Neural progenitor cell (in vitro differentiated cells): ENCODE results near the gene ZNF672. TPM values are rescaled to one million over a fixed set of nuclear protein-coding genes. Genes with fewer than 3 reads are reported as not detected.
"Not testable (repeated sequence)": the region's sequence is repeated elsewhere in the genome, so short reads cannot be mapped to it uniquely, and the experiment has no call there.

Experiments used
- DNase-seq: peaks from one replicate; pipeline ENCODE4 v3.0.0-alpha.2; 2016; ENCODE audit warnings: low spot score
- H2AFZ ChIP-seq: fragments of 200-600 bp; sonication (generic); replicated peaks from 2 replicates; pipeline ENCODE4 v1.6.1; 2016; ENCODE audit warnings: antibody characterized with exemption
- H3F3A ChIP-seq: fragments of 200-600 bp; sonication (generic); 2 replicates; pipeline ENCODE4 v1.6.1; 2016; ENCODE audit warnings: antibody characterized with exemption, low read depth
- H3K27ac ChIP-seq: fragments of 200-600 bp; sonication (generic); 2 replicates; pipeline ENCODE4 v1.5.1; 2016; ENCODE audit warnings: mild to moderate bottlenecking
- H3K27me3 ChIP-seq: fragments of 200-600 bp; sonication (generic); 2 replicates; pipeline ENCODE4 v1.6.1; 2016; ENCODE audit warnings: mild to moderate bottlenecking, moderate library complexity
- H3K36me3 ChIP-seq: fragments of 200-600 bp; sonication (generic); 2 replicates; pipeline ENCODE4 v1.5.1; 2016
- H3K4me1 ChIP-seq: fragments of 200-600 bp; sonication (generic); 2 replicates; pipeline ENCODE4 v1.6.1; 2016; ENCODE audit warnings: mixed run types
- H3K4me2 ChIP-seq: fragments of 200-600 bp; sonication (generic); 2 replicates; pipeline ENCODE4 v1.6.1; 2016
- H3K4me3 ChIP-seq: fragments of 200-600 bp; sonication (generic); 2 replicates; pipeline ENCODE4 v1.5.1; 2016
- H3K79me2 ChIP-seq: fragments of 200-600 bp; sonication (generic); 2 replicates; pipeline ENCODE4 v1.6.1; 2016; ENCODE audit warnings: low read depth
- H3K9ac ChIP-seq: fragments of 200-600 bp; sonication (generic); 2 replicates; pipeline ENCODE4 v1.6.1; 2016
- H3K9me3 ChIP-seq: fragments of 200-600 bp; sonication (generic); 2 replicates; pipeline ENCODE4 v1.5.1; 2016; ENCODE audit warnings: low read depth
- H4K20me1 ChIP-seq: fragments of 200-600 bp; sonication (generic); 2 replicates; pipeline ENCODE4 v1.6.1; 2016; ENCODE audit warnings: low read depth
- H3K27ac Mint-ChIP-seq: 3 replicates; pipeline ENCODE4 v1.8.0; 2021; ENCODE audit warnings: mixed read lengths
- H3K27me3 Mint-ChIP-seq: 2 replicates; pipeline ENCODE4 v1.8.0; 2022; ENCODE audit warnings: low read depth, mild to moderate bottlenecking, inconsistent platforms, moderate library complexity, mixed read lengths; ENCODE audit not compliant: insufficient read depth
- H3K36me3 Mint-ChIP-seq: 3 replicates; pipeline ENCODE4 v1.8.0; 2021; ENCODE audit warnings: mixed read lengths
- H3K4me1 Mint-ChIP-seq: 3 replicates; pipeline ENCODE4 v1.8.0; 2021; ENCODE audit warnings: mixed read lengths
- H3K4me3 Mint-ChIP-seq: 3 replicates; pipeline ENCODE4 v1.8.0; 2021; ENCODE audit warnings: mild to moderate bottlenecking, moderate library complexity, mixed read lengths
- H3K9me3 Mint-ChIP-seq: 3 replicates; pipeline ENCODE4 v1.8.0; 2020; ENCODE audit warnings: mixed read lengths
- CTCF ChIP-seq: fragments of 200-600 bp; sonication (generic); IDR thresholded peaks from 2 replicates; pipeline ENCODE4 v1.5.1; 2017; ENCODE audit warnings: antibody characterized with exemption, mild to moderate bottlenecking
- EZH2 ChIP-seq: fragments of 200-600 bp; sonication (generic); IDR thresholded peaks from 2 replicates; pipeline ENCODE4 v1.6.1; 2017; ENCODE audit warnings: antibody characterized with exemption, mild to moderate bottlenecking, moderate library complexity
- EZH2phosphoT487 ChIP-seq: fragments of 200-600 bp; sonication (generic); IDR thresholded peaks from 2 replicates; pipeline ENCODE4 v1.6.1; 2017; ENCODE audit warnings: antibody characterized with exemption
- total RNA-seq: library from RNA; depleted of rRNA; stranded (reverse); fragments of >200 nt; gene quantifications from 2 replicates; pipeline ENCODE4 v1.2.3, GENCODE V29; 2015; ENCODE audit warnings: low replicate concordance

ZNF672 gene
- total RNA-seq, 1 donor from 2014 or later, result 16.9 TPM

- peaks cover 4% of the 10 kb centered on the region for H3K9me3 Mint-ChIP-seq
Observed at GRCh38 chr1:248791010-248791409, 47.0 kb upstream of the ZNF672 start.

GRCh38 chr1:248792342-248792741 lies 45.7 kb upstream of the ZNF672 start:
- no peaks in the 10 kb centered on the region for H3K27me3 ChIP-seq
- H3K4me3 Mint-ChIP-seq, result no peak overlapping the region
- H4K20me1 ChIP-seq, result no peaks in the 10 kb centered on the region
- no peaks in the 10 kb centered on the region for H3K36me3 Mint-ChIP-seq
- no peak for DNase-seq
- no peak overlapping the region for H3K9ac ChIP-seq
- no peak for TF ChIP-seq EZH2phosphoT487
- TF ChIP-seq EZH2, result no peak
- no peak for TF ChIP-seq CTCF
- no peak overlapping the region for H2AFZ ChIP-seq
- H3K4me3 ChIP-seq, result no peak overlapping the region
- H3K27ac Mint-ChIP-seq, result no peak overlapping the region
- H3K36me3 ChIP-seq, result no peaks in the 10 kb centered on the region
- H3K27me3 Mint-ChIP-seq, result peaks cover 7% of the 10 kb centered on the region
- no peak overlapping the region for H3K4me2 ChIP-seq
- H3F3A ChIP-seq, result no peaks in the 10 kb centered on the region
- H3K27ac ChIP-seq, result no peak overlapping the region
- no peaks in the 10 kb centered on the region for H3K4me1 Mint-ChIP-seq
- peaks cover 6% of the 10 kb centered on the region for H3K9me3 Mint-ChIP-seq
- no peaks in the 10 kb centered on the region for H3K79me2 ChIP-seq
- H3K4me1 ChIP-seq, result no peaks in the 10 kb centered on the region
- H3K9me3 ChIP-seq, result no peaks in the 10 kb centered on the region

More at GRCh38 chr1:248791010-248791409, 47.0 kb upstream of the ZNF672 start:
- Mint-ChIP-seq H3K27ac (no peak overlapping the region), H3K4me3 (no peak overlapping the region), H3K27me3 (peaks cover 8% of the 10 kb centered on the region), H3K4me1 (no peaks in the 10 kb centered on the region), H3K36me3 (no peaks in the 10 kb centered on the region)
- H3F3A ChIP-seq, result no peaks in the 10 kb centered on the region
- DNase-seq, result no peak
- no peaks in the 10 kb centered on the region for H3K79me2 ChIP-seq
- no peak overlapping the region for H3K4me3 ChIP-seq
- H4K20me1 ChIP-seq, result no peaks in the 10 kb centered on the region
- H3K27me3 ChIP-seq, result no peaks in the 10 kb centered on the region
- H2AFZ ChIP-seq, result no peak overlapping the region
- TF ChIP-seq CTCF (no peak), EZH2 (no peak), EZH2phosphoT487 (no peak)
- no peaks in the 10 kb centered on the region for H3K4me1 ChIP-seq
- H3K36me3 ChIP-seq, result no peaks in the 10 kb centered on the region
- H3K27ac ChIP-seq, result no peak overlapping the region
- peaks cover 5% of the 10 kb centered on the region for H3K9me3 ChIP-seq
- no peak overlapping the region for H3K9ac ChIP-seq
- no peak overlapping the region for H3K4me2 ChIP-seq

- Histone ChIP-seq H3K4me1 (no peaks in the 10 kb centered on the region), H2AFZ (no peak overlapping the region), H3K27me3 (no peaks in the 10 kb centered on the region), H3K27ac (no peak overlapping the region), H3F3A (no peaks in the 10 kb centered on the region), H3K9me3 (no peaks in the 10 kb centered on the region), H3K4me2 (no peak overlapping the region), H3K9ac (no peak overlapping the region), H3K36me3 (no peaks in the 10 kb centered on the region), H3K4me3 (no peak overlapping the region), H4K20me1 (no peaks in the 10 kb centered on the region), H3K79me2 (no peaks in the 10 kb centered on the region)
- Mint-ChIP-seq H3K4me3 (no peak overlapping the region), H3K36me3 (no peaks in the 10 kb centered on the region), H3K4me1 (no peaks in the 10 kb centered on the region), H3K27me3 (peaks cover 7% of the 10 kb centered on the region), H3K27ac (no peak overlapping the region), H3K9me3 (peaks cover 6% of the 10 kb centered on the region)
- no peak for DNase-seq
- no peak for TF ChIP-seq CTCF
- no peak for TF ChIP-seq EZH2phosphoT487
- TF ChIP-seq EZH2, result no peak
Observed at GRCh38 chr1:248793592-248793991, 44.4 kb upstream of the ZNF672 start.

GRCh38 chr1:248794663-248795062 lies 43.4 kb upstream of the ZNF672 start:
- H3K9me3 Mint-ChIP-seq, H2AFZ ChIP-seq, H4K20me1 ChIP-seq, H3K4me2 ChIP-seq, H3K36me3 Mint-ChIP-seq, H3K27ac ChIP-seq, H3F3A ChIP-seq, H3K27ac Mint-ChIP-seq, H3K27me3 ChIP-seq, H3K36me3 ChIP-seq, DNase-seq, H3K4me3 ChIP-seq, H3K4me1 ChIP-seq, H3K9ac ChIP-seq, H3K4me3 Mint-ChIP-seq, H3K4me1 Mint-ChIP-seq, H3K79me2 ChIP-seq, H3K9me3 ChIP-seq, H3K27me3 Mint-ChIP-seq: not testable (repeated sequence)
